ENCODE measurements around the gene SDCBP2.

SDCBP2 gene, protein sequence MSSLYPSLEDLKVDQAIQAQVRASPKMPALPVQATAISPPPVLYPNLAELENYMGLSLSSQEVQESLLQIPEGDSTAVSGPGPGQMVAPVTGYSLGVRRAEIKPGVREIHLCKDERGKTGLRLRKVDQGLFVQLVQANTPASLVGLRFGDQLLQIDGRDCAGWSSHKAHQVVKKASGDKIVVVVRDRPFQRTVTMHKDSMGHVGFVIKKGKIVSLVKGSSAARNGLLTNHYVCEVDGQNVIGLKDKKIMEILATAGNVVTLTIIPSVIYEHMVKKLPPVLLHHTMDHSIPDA

DNA sequence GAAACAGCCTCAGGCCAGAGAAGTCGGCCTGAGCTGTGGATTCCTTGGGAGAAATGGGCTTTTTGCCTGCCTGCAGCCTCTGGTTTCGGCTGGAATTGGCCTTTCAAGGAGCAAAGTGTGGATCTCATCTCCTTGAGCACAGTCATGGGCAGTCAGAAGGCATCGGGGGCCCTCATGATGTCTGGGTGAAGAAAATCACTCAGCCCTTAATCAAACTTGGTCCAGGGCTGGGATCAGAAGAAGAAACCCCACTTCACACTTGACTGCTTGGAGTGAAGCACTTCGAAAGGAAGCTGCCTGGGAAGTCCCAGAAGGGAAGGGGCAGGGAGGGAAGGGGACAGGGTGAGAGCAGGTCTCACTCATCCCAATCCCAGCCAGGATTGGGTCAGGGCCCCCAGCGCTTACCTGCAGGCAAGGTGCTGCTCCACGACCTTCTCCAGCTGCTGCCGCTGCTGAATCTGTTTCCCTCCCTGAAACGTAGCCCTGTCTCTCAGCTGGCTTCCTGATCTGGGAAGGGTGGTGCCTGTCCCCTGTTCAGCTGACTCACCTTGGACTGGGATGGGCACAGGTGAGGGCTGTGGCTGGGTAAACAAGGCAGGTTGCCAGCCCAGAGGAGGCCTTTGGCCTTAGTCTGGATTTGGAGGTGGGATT is at the start of gene SDCBP2:
TSS of gene SDCBP2 (minus strand) at position 460 of the 651 bp plus-strand sequence. CDS start 8,723 bp downstream, outside the sequence.
- no peak for DNase-seq

DNA sequence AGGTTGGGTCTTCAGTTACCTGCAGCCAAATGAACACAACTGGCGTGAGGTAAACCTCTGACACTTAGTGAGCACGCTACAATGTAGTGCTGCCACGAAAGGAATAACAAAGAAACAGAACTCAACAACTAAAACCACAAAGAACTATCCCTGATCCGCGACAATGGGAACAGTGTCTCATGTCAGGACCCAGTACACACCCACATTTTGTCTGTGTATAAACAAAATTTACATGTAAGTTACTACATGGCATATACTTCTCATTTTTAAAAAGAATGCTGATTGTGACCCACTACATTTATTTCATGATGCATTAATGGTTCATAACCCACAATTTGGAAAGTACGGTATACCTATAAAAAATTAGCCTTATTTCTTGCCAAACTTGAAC is 49.8 kb upstream of the SDCBP2 start:
- no peak for DNase-seq

DNA sequence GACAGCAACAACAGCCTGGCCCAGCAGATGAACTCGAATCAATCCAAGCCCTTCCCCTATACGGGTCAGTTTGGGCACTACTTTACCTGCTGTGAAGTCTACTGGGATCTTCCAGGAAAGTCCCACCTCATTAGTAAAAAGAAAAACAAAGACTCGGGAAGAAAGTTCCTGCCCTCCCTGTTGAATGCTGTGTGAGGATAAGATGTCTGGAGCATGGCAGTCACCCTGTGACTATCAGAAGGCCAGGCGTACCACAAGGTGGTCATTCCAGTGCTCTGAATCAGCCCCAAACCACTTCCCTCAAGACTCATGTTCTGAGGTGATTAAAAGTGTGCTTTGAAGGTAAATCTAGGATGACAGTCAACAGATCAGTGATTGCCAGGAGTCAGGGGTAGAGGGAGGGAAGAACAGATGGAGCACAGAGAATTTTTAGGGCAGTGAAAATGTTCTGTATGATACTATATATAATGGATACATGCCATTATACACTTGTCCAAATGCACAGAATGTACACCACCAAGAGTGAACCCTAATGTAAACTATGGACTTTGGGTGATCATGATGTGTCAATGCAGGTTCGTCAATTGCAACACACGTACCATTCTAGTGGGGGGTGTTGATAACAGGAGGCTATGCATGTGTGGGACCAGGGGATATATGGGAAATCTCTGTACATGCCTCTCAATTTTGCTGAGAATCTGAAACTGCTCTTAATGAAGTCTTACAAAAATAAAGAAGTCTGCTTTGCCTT is 49.2 kb upstream of the SDCBP2 start:
- no peak for DNase-seq

DNA sequence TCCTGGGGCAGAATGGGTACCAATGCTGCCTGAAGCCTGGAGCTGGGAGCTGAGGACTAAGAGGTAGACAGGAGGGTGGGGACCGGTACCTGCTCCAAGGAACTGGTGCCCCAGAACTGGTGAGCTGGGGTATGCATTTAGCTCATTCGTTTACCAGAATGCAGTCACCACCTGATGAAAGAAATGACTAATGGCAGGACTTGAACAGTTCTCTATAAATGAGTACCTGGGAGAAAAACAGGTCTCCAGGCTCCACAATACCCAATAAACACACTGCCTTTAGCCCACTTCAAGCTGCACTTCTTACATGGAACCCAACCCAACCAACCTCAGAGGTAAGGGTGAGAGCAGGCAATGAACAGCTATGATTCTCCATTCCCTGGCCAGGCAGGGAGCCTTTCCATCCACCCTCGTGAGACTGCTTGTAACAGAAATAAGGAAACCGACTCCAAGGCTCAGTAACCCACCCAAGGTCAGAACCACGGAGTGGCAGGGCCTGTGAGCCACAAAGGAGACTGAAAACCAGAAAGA is 48.5 kb upstream of the SDCBP2 start:
- no peak for DNase-seq

DNA sequence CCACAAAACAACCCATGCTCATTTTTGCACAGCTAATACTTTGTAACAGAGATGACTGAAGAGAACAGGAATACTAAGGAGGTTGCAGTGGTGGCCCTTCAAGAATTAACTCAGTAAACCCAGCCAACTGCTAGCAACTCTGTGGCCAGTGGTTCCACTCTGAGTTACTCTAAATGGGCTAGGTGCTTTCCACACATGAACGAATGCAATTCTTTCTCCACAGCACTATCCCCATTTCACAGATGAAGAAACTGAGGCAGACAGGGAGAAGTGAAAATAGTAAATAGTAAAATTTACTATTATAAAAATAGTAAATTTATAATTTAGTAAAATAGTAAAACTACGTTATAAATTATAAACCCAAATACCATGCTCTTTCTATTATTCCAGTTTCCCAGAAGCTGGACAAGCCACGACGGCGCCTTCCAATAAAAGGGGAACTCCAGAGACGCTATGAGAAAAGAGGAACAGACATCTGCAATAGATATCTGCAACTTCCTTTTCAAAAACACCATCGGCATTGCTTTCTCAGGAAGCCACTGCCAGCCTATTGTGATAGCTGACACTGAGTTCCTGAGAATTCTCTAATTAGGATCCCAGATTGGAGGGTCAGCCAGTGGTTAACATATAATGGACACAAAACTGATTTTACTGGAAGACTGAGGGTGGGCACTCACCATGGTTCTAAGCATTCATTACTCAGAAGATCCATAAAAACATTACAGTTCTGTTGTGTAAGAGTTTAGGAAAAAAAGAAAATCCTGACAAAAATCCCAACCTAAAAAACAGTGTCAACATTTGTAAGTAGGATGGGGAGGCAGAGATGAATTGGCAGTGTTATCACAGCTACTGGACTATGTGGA is 47.7 kb upstream of the SDCBP2 start:
- no peak for DNase-seq

DNA sequence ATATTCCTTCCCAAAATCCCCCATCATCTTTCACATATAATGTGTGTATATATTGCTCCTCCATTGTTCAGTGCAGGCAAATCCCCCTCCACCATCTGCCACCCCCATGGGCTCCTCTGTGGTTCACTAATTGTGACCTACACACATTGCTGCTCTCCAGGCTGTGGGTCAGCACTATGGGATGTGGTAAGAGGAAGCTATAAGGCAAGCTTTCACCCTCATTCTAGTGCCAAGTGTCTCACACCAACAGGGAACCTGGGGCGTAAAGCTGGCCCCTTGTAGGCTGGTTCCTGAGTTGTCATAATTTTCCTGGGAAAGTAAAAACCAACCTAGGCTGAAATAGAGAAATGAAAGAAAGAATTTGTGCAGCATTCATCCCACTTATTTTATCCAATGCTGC is 47.1 kb upstream of the SDCBP2 start:
- DNase-seq: no peak

DNA sequence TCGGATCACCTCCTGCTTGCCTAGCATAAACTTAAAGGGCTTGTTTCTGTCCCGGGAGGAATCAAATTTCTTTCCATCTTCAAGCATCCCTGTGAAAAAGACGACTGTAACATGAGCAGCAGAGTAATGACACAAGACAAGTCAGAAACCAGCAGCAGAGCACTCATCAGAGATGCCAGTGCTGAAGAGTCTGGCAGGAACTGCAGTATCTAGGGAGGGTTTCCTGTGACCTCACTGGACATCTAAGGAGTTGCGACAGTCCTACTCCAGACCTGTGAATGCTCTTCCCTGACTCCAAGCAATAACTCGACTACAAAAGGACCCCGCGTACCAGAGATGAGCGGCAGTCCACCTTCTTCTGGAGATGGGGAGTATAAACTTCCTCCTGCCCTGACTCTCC is 46.6 kb upstream of the SDCBP2 start:
- DNase-seq: no peak

DNA sequence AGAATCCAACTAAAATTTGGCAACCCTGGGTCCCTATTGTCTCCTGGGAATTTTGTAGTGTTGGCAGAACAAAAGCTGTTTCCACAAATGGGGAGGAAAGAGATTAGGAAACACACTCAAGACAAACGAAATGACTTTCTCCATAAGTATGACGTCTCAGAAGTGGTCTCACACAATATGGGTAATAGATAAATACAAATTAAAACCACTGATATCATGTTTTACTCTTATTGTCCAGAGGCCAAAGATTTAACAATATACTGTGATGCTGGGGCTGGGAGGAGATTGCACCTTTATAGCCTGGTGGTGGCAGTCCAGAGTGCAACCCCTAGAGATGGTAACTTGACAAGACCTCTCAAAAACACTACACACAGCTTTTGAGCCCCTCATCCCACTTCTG is 45.3 kb upstream of the SDCBP2 start:
- no peak for DNase-seq

DNA sequence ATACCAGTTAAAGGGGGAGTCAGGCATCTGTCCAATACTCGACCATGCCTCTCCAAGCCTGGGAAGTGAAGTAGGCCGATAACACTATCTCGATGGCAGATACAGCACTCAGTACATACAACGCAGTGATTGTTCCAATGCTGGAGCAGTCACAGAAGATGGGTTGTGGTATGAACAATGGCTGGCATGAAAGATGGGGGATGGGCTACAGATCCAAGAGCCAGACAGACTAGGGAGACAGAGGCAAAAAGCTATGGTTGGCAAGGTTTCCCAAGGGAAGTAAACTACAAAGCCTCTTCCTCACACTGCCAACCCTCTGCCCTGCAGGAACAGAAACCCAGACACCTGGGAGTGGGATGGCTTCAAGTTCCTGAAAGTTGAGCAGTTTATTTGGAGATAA is 44.7 kb upstream of the SDCBP2 start:
- no peak for DNase-seq

DNA sequence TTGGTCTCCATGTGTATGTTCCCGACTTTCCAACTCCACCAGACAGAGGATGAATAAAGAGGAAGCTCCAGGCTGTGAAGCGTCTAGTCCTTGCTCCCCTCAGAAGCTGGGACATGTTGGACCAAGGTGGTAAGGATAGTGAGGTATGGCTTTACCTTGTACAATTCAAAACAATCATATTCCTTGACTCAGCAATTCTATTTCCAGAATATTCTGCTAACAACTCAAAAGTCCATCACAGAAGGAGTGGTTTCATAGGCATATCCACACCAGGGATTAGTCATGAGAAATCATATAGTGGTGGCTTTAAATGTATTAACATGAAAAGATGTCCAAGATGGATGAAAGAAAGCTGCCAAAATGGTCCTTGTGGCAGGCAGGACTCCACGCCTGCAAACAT is 44.1 kb upstream of the SDCBP2 start:
- DNase-seq: no peak

DNA sequence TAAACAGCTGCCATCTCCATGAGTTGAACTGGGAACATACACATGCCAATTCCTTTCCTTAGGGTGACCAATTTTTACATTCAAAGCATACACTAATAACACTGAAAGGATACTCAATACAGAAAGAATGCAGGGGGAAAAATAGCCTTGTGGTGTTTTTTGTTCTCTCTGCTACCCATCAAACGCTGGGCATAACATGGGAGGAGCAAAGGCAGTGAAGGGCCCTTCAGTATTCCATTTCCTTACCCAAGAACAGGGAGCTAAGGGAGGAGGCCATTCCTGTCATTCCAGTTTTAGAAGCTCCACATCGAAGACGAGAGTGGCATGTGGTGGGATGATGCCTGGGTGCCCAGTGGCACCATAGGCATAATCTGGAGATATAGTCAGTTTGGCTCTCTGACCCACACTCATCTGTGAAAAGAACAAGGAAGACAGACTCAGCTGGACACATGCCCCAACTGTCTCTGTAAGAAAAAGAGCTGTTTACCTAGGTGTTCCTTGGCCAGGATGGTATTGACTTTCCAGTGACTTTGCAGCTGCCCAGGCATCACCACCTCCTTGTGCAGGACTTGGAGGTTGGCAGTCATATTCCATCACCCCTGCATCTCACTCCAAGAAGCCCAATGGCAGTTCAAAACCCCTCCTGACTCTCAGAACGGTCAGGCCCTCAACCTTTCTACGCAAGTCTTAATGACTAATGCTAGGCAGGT is 43.0 kb upstream of the SDCBP2 start:
- no peak for DNase-seq

DNA sequence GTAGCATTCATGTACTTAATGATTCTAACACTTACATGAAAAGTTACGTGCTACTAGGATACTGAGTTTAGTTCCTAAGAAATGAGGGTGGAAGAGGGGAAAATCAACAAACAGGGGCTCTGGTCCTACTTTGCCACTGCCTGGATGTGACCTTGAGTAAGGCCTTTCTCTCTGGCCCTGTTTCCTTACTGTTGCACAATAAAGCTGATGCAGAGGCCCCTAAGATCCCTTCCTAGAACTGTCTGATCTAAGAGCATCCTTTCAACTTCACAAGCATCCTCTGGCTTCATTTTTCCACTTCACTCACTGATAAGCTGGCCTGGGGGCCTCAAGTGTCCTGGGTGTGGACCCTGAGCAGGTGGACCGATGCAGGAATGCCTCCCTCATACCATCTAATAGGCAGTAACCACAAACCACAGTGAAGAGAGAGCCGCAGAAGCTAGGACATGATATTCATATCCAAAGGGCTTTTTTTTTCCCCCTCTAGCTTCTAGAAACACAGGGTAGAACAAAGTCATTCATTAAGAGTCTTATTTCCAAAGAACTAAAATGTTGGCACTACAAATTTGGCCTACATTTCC is 42.4 kb upstream of the SDCBP2 start:
- DNase-seq: no peak

DNA sequence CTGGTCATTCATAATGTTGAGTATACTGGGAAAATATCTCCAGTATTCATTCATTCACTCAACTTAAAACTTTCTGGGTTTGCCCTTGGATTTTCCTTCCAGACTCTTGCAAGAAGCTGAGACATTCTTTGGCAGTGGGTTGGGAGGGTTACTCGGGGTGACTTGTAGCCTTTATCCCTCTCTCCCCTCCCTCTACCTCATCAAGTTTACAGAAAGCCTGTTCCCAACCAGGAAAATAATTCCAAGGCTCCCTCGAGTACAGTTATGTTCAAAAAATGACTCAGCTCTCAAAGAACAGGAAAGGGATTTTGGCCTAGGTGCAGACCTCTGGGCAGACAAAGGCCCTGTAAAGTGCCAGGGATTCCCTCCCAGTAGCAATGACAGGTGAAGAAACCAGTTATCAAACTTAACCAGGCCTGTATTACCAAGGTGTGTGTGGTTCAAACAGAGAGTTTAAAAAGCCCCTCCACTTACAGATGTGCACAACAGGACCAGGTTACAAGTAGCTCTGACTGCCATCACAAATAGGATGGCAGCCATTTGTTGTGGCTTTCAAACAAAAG is 41.7 kb upstream of the SDCBP2 start:
- DNase-seq: no peak

DNA sequence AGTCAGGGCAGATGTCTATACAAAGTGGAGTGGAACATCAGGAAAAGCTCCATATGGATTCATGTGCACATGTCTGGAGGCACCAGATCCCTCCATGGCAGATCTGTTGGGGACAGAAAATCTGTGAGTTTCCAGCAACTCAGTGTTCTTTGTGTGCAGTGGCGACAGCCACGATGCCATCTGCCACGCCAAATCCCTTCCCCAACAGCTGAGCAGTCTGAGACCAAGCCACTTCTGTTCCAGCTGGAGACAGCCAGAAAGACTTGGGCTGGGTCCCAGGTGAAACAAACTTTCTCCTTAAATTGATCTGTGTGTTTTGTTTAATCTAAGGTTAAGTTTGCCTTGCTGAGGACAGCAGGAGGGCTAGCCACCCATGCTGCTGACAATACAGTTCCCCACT is 41.0 kb upstream of the SDCBP2 start:
- no peak for DNase-seq

DNA sequence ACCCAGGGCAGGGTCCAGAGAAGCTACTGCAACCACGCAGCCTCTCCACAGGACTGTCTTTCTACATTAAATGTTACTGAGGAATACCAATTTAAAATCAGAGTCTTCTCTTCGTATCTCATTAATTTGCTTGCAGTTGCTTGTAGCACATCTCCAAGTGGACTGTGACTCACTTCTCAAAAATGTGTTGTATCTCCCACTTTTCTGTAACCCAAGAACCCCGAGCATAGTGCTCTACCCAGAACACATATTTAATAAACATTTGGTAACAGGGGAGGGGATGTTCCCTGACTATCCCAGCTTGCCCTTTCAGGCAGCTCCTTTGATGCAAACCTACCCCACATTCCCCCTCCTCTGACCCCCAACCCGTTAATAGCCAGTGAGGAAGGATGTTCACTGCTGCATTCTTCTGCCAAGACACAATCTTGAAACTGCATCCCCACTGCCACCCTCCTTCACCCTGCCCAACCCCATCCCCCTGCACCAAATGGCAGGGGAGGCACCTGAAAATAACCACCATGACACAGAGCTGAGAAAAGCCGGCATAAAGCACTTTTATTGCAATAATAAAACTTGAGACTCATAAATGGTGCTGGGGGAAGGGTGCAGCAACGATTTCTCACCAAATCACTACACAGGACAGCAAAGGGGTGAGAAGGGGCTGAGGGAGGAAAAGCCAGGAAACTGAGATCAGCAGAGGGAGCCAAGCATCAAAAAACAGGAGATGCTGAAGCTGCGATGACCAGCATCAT is 39.7 kb upstream of the SDCBP2 start:
- DNase-seq: no peak

DNA sequence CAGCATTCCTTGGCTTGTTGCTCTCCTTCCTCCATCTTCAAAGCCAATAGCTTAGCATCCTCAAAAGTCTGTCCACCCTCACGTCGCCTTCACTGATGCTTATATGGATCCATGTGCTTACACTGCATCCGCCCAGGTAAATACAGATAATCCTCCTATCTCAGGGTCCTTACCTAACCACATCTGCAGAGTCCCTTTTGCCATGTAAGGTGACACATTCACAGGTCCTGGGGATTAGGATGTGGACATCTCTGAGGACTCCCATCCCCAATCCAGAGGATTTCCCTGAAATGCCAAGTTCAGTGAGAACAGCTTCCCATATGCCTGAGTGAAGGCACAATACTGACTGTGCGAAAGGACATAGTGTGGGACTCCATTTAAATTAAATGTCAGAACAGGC is 38.5 kb upstream of the SDCBP2 start:
- DNase-seq: no peak

DNA sequence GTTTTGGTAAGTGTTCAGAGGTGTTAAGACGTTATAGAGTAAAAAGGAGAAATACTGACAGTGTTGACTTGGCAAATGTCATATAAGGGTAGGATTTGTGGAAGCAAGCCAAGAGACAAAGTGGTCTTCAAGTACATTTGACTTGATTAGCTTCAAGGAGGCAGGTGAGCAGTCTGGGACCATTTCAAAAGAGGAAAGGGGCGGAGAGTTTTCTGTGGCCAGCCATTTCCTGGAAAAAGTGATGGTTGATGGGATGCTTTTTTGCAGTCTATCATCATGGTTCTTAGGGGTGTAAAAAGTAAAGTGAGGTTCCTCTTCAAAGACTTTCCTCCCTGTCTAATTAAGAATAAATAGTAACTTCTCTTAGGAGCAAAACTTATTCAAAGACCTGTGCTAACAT is 35.2 kb upstream of the SDCBP2 start:
- DNase-seq: no peak

DNA sequence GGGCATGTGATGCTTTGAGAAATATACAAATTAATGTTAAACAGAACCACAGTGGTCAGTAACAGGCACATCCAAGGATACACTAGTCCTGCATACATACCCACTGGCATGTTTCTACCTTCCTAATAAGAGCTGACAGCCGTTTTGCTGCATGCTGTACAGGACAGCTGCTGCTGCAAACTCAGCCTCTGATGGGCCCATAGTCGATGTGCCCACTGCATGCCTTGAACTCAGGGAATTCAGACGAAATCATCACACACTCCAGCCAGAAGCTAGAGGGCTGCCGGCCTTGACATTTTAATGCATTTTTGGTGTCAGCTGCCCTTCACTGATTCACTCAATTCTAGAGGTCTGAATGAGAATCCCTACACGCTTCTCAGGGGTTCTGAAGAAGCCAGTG is 34.6 kb upstream of the SDCBP2 start:
- DNase-seq: no peak

DNA sequence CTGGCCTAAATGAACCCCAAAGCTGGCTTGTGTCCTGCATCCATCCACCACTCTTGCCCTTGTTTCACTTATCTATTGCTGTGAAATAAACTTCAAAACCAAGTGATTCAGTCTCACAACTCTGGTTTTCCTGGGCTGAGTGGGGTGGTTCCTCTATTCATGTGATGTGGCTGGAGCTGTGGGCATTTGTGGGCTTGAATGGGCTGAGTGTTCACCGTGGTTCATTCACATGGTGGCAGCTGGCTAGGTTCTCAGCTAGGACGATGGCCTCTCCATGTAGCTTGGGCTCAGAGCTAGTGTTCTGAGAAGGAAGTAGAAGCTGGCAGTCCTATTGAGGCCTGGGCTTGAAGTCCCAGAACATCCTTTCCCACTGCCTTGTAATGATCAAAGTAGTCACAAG is 33.5 kb upstream of the SDCBP2 start:
- no peak for DNase-seq

DNA sequence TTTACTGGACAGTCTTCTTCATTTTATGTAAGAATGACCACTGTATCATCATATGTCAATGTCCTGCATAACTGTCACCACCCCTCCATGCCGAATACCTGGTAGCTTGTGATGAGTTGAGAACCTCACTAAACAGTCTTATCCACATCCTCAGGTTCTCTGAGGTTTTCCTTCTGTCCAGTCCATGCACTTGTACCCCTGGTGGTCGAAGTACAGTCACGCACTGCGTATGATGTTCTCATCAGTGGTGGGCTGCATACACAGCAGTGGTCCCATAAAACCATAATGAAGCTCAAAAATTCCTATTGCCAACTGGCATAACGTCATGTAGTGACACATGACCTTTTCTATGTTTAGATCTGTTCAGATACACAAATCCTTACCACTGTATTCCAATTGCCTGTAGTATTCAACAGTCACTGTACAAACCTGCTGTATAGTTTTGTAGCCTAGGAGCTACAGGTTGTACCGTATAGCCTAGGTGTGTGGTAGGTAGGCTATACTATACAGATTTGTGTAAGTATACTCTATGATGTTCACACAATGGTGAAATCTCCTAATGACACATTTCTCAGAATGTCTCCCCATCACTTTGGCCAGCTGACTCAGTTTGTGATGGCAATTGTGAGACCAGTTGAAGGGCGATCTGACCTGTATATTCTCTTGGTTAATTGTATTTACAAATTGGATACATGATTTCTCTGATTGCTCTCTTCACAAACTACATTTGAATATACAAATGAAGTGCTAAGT is 31.3 kb upstream of the SDCBP2 start:
- no peak for DNase-seq
